Gastroesophageal sphincter (tissue), 3 donors: ENCODE data around the gene PHPT1.

Experiments used
- CTCF ChIP-seq, 4 experiments: fragments of 200-600 bp in 2 of 4; fragments of 450-650 bp in 2 of 4; sonication (generic) in 1 of 4; IDR thresholded peaks; one replicate each; pipeline ENCODE4 v1.5.1; 2017 to 2019; ENCODE audit warnings: antibody characterized with exemption in 4 of 4, mild to moderate bottlenecking in 2 of 4, moderate library complexity in 2 of 4
- EP300 ChIP-seq: sonication (generic); formaldehyde crosslinking; IDR thresholded peaks from one replicate; pipeline ENCODE4 v1.6.1; 2017; ENCODE audit warnings: antibody characterized with exemption, mild to moderate bottlenecking
- POLR2A ChIP-seq, 2 donors: fragments of 450-650 bp; IDR thresholded peaks; one replicate each; pipeline ENCODE4 v1.6.1; 2017; ENCODE audit warnings: antibody characterized with exemption in 2 of 2, mild to moderate bottlenecking in 2 of 2, moderate library complexity in 1 of 2
- POLR2AphosphoS5 ChIP-seq: sonication (generic); formaldehyde crosslinking; IDR thresholded peaks from one replicate; pipeline ENCODE4 v1.6.1; 2017; ENCODE audit warnings: antibody characterized with exemption

- no peak for TF ChIP-seq CTCF (IDR thresholded peaks at IDR 0.05)
- TF ChIP-seq EP300: no peak
- TF ChIP-seq POLR2A (IDR thresholded peaks at IDR 0.05): no peak
- no peak for TF ChIP-seq POLR2AphosphoS5
Measured at GRCh38 chr9:136900556-136900955, 51.3 kb downstream of the PHPT1 start.
